GM23338 (cell line): ENCODE results near the gene N4BP2. TPM values are rescaled to one million over a fixed set of nuclear protein-coding genes. Genes with fewer than 3 reads are reported as not detected.

Source experiments
- ATAC-seq: fragments of 200-7000 bp; cut with Tn5 transposase; 3 replicates; pipeline ENCODE4 v1.9.1; 2020
- DNase-seq: peaks from one replicate; pipeline ENCODE4 v3.0.0-alpha.2; 2015; ENCODE audit warnings: low spot score
- H2AFZ ChIP-seq: fragments of 200-600 bp; sonication (generic); 2 replicates; pipeline ENCODE4 v1.8.0; 2016; ENCODE audit warnings: antibody characterized with exemption, mild to moderate bottlenecking, moderate library complexity
- H3F3A ChIP-seq: fragments of 200-600 bp; sonication (generic); replicated peaks from 2 replicates; pipeline ENCODE4 v1.8.0; 2017; ENCODE audit warnings: antibody characterized with exemption, mixed run types, low read depth
- H3K27ac ChIP-seq: fragments of 200-600 bp; sonication (generic); 2 replicates; pipeline ENCODE4 v1.6.1; 2016; ENCODE audit warnings: low read depth
- H3K27me3 ChIP-seq: fragments of 200-600 bp; sonication (generic); 2 replicates; pipeline ENCODE4 v1.8.0; 2016; ENCODE audit warnings: mild to moderate bottlenecking, mixed run types, moderate library complexity; ENCODE audit not compliant: insufficient read depth
- H3K36me3 ChIP-seq: fragments of 200-600 bp; sonication (generic); 2 replicates; pipeline ENCODE4 v1.8.0; 2016; ENCODE audit warnings: mild to moderate bottlenecking; ENCODE audit not compliant: insufficient read depth
- H3K4me1 ChIP-seq: fragments of 200-600 bp; sonication (generic); 2 replicates; pipeline ENCODE4 v1.8.0; 2016; ENCODE audit warnings: mild to moderate bottlenecking, moderate library complexity; ENCODE audit not compliant: insufficient read depth
- H3K4me2 ChIP-seq: fragments of 200-600 bp; sonication (generic); 2 replicates; pipeline ENCODE4 v1.7.1; 2017; ENCODE audit warnings: mixed run types
- H3K4me3 ChIP-seq: fragments of 200-600 bp; sonication (generic); 2 replicates; pipeline ENCODE4 v1.6.1; 2016; ENCODE audit warnings: mixed run types
- H3K79me2 ChIP-seq: fragments of 200-600 bp; sonication (generic); replicated peaks from 2 replicates; pipeline ENCODE4 v1.8.0; 2017; ENCODE audit warnings: mild to moderate bottlenecking; ENCODE audit not compliant: insufficient read depth
- H3K9me2 ChIP-seq: fragments of 200-600 bp; sonication (generic); 2 replicates; pipeline ENCODE4 v1.8.0; 2017; ENCODE audit not compliant: insufficient read depth
- H4K20me1 ChIP-seq: fragments of 200-600 bp; sonication (generic); replicated peaks from 2 replicates; pipeline ENCODE4 v1.8.0; 2017; ENCODE audit warnings: mild to moderate bottlenecking; ENCODE audit not compliant: insufficient read depth
- H3K27ac Mint-ChIP-seq: 2 replicates; pipeline ENCODE4 v1.8.0; 2020; ENCODE audit warnings: inconsistent platforms, mild to moderate bottlenecking, moderate library complexity, mixed read lengths
- H3K27me3 Mint-ChIP-seq: 3 replicates; pipeline ENCODE4 v1.8.0; 2022; ENCODE audit warnings: low read depth, mild to moderate bottlenecking, moderate library complexity, mixed read lengths, inconsistent platforms; ENCODE audit not compliant: insufficient read depth, poor library complexity
- H3K36me3 Mint-ChIP-seq: 3 replicates; pipeline ENCODE4 v1.8.0; 2021; ENCODE audit warnings: low read depth, mild to moderate bottlenecking, inconsistent platforms, moderate library complexity, mixed read lengths
- H3K4me1 Mint-ChIP-seq: 3 replicates; pipeline ENCODE4 v1.8.0; 2020; ENCODE audit warnings: mild to moderate bottlenecking, inconsistent platforms, mixed read lengths
- H3K4me3 Mint-ChIP-seq: 3 replicates; pipeline ENCODE4 v1.8.0; 2021; ENCODE audit warnings: moderate library complexity, mild to moderate bottlenecking, inconsistent platforms, mixed read lengths
- H3K9me3 Mint-ChIP-seq: 3 replicates; pipeline ENCODE4 v1.8.0; 2020; ENCODE audit warnings: moderate library complexity, mild to moderate bottlenecking, inconsistent platforms, mixed read lengths
- CREB1 ChIP-seq: fragments of 250-450 bp; sonication (Bioruptor Pico); IDR thresholded peaks from 2 replicates; pipeline ENCODE4 v1.5.0; 2020; ENCODE audit warnings: low read depth, mild to moderate bottlenecking, moderate library complexity
- EZH2phosphoT487 ChIP-seq: fragments of 200-600 bp; sonication (generic); IDR thresholded peaks from one replicate; pipeline ENCODE4 v1.8.1; 2018; ENCODE audit warnings: antibody characterized with exemption; ENCODE audit not compliant: unreplicated experiment
- JUNB ChIP-seq: IDR thresholded peaks from one replicate; pipeline ENCODE4 v1.6.1; 2016; ENCODE audit warnings: antibody characterized with exemption; ENCODE audit not compliant: unreplicated experiment
- NANOG ChIP-seq: IDR thresholded peaks from 2 replicates; pipeline ENCODE4 v1.6.1; 2016; ENCODE audit warnings: antibody characterized with exemption, borderline replicate concordance
- REST ChIP-seq: IDR thresholded peaks from one replicate; pipeline ENCODE4 v1.6.1; 2018; ENCODE audit warnings: antibody characterized with exemption; ENCODE audit not compliant: unreplicated experiment
- ZNF114 ChIP-seq: fragments of 250-450 bp; sonication (Bioruptor Pico); IDR thresholded peaks from 2 replicates; pipeline ENCODE4 v1.5.0; 2020; ENCODE audit warnings: mild to moderate bottlenecking, moderate library complexity
- polyA plus RNA-seq: library from polyadenylated mRNA; unstranded; fragments of >200 nt; fragmentation: Nextera tagmentation; extraction: Ambion mirVana; gene quantifications from 2 replicates; pipeline ENCODE4 v1.2.1, GENCODE V29; 2016
- total RNA-seq: library from RNA; depleted of rRNA; stranded (reverse); fragments of >200 nt; shearing (Covaris generic); gene quantifications from 2 replicates; pipeline ENCODE4 v1.2.3, GENCODE V29; 2014
- TF ChIP-seq, protein P1 (sequence below): fragments of 250-450 bp; sonication (Bioruptor Pico); IDR thresholded peaks from 2 replicates; pipeline ENCODE4 v1.5.0; 2020; ENCODE audit warnings: mild to moderate bottlenecking, moderate library complexity
- TF ChIP-seq, protein P2 (sequence below), 2 experiments: fragments of 200-600 bp in 1 of 2; sonication (generic) in 1 of 2; conservative IDR thresholded peaks; 2 replicates each; pipeline versions ENCODE4 v1.5.1 to v1.6.1; 2016 to 2017; ENCODE audit warnings: antibody characterized with exemption in 2 of 2, low read depth in 2 of 2, mild to moderate bottlenecking in 2 of 2, moderate library complexity in 1 of 2

N4BP2 gene
- total and polyA plus RNA-seq, 2 experiments from 2014 or later: 25.6 to 46.3 TPM

DNA sequence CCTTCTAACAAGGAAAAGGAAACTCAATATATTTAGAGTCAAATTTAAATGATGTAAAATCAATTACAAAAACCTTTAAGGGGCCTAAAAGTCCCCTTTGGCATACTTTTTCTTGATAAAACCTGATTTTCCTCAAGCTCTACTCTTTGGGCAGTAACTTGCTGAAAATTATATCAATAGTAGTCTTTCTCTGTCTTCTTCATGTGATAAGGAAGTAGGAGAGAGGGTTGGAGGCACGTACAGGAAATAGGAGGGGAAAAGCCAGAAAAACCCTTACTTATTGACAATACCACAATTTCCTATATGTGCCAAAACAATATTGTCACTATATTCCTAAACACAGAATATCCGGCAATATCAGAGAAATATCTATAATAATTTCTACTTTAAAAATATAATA lies 149.8 kb downstream of the N4BP2 start:
- Histone ChIP-seq H3F3A (no peaks in the 10 kb centered on the region), H3K27ac (no peak overlapping the region), H3K4me2 (no peak overlapping the region), H3K27me3 (no peaks in the 10 kb centered on the region), H3K4me1 (no peaks in the 10 kb centered on the region; the same call in 1 of the 2 replicates), H2AFZ (no peak overlapping the region), H3K9me2 (no peaks in the 10 kb centered on the region), H3K36me3 (no peaks in the 10 kb centered on the region), H3K79me2 (no peaks in the 10 kb centered on the region), H4K20me1 (no peaks in the 10 kb centered on the region), H3K4me3 (no peak overlapping the region)
- no peak for TF ChIP-seq NANOG
- TF ChIP-seq, protein P1, sequence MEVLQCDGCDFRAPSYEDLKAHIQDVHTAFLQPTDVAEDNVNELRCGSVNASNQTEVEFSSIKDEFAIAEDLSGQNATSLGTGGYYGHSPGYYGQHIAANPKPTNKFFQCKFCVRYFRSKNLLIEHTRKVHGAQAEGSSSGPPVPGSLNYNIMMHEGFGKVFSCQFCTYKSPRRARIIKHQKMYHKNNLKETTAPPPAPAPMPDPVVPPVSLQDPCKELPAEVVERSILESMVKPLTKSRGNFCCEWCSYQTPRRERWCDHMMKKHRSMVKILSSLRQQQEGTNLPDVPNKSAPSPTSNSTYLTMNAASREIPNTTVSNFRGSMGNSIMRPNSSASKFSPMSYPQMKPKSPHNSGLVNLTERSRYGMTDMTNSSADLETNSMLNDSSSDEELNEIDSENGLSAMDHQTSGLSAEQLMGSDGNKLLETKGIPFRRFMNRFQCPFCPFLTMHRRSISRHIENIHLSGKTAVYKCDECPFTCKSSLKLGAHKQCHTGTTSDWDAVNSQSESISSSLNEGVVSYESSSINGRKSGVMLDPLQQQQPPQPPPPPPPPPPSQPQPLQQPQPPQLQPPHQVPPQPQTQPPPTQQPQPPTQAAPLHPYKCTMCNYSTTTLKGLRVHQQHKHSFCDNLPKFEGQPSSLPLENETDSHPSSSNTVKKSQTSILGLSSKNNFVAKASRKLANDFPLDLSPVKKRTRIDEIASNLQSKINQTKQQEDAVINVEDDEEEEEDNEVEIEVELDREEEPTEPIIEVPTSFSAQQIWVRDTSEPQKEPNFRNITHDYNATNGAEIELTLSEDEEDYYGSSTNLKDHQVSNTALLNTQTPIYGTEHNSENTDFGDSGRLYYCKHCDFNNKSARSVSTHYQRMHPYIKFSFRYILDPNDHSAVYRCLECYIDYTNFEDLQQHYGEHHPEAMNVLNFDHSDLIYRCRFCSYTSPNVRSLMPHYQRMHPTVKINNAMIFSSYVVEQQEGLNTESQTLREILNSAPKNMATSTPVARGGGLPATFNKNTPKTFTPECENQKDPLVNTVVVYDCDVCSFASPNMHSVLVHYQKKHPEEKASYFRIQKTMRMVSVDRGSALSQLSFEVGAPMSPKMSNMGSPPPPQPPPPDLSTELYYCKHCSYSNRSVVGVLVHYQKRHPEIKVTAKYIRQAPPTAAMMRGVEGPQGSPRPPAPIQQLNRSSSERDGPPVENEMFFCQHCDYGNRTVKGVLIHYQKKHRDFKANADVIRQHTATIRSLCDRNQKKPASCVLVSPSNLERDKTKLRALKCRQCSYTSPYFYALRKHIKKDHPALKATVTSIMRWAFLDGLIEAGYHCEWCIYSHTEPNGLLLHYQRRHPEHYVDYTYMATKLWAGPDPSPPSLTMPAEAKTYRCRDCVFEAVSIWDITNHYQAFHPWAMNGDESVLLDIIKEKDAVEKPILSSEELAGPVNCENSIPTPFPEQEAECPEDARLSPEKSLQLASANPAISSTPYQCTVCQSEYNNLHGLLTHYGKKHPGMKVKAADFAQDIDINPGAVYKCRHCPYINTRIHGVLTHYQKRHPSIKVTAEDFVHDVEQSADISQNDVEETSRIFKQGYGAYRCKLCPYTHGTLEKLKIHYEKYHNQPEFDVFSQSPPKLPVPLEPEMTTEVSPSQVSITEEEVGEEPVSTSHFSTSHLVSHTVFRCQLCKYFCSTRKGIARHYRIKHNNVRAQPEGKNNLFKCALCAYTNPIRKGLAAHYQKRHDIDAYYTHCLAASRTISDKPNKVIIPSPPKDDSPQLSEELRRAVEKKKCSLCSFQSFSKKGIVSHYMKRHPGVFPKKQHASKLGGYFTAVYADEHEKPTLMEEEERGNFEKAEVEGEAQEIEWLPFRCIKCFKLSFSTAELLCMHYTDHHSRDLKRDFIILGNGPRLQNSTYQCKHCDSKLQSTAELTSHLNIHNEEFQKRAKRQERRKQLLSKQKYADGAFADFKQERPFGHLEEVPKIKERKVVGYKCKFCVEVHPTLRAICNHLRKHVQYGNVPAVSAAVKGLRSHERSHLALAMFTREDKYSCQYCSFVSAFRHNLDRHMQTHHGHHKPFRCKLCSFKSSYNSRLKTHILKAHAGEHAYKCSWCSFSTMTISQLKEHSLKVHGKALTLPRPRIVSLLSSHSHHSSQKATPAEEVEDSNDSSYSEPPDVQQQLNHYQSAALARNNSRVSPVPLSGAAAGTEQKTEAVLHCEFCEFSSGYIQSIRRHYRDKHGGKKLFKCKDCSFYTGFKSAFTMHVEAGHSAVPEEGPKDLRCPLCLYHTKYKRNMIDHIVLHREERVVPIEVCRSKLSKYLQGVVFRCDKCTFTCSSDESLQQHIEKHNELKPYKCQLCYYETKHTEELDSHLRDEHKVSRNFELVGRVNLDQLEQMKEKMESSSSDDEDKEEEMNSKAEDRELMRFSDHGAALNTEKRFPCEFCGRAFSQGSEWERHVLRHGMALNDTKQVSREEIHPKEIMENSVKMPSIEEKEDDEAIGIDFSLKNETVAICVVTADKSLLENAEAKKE: no peak
- no peak for TF ChIP-seq EZH2phosphoT487
- TF ChIP-seq, protein P2, sequence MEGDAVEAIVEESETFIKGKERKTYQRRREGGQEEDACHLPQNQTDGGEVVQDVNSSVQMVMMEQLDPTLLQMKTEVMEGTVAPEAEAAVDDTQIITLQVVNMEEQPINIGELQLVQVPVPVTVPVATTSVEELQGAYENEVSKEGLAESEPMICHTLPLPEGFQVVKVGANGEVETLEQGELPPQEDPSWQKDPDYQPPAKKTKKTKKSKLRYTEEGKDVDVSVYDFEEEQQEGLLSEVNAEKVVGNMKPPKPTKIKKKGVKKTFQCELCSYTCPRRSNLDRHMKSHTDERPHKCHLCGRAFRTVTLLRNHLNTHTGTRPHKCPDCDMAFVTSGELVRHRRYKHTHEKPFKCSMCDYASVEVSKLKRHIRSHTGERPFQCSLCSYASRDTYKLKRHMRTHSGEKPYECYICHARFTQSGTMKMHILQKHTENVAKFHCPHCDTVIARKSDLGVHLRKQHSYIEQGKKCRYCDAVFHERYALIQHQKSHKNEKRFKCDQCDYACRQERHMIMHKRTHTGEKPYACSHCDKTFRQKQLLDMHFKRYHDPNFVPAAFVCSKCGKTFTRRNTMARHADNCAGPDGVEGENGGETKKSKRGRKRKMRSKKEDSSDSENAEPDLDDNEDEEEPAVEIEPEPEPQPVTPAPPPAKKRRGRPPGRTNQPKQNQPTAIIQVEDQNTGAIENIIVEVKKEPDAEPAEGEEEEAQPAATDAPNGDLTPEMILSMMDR (conservative IDR thresholded peaks at IDR 0.05; ENCODE audit: low read depth in 2 of 2): no peak
- TF ChIP-seq REST: no peak
- TF ChIP-seq JUNB: no peak
- TF ChIP-seq ZNF114: no peak
- TF ChIP-seq CREB1: no peak
- no peaks in the 10 kb centered on the region for H3K36me3 Mint-ChIP-seq
- no peak overlapping the region for H3K4me3 Mint-ChIP-seq
- peaks cover 2% of the 10 kb centered on the region for H3K27me3 Mint-ChIP-seq
- H3K9me3 Mint-ChIP-seq: no peaks in the 10 kb centered on the region
- ATAC-seq: no peak
- DNase-seq: no peak
- peaks cover 14% of the 10 kb centered on the region for H3K4me1 Mint-ChIP-seq
- H3K27ac Mint-ChIP-seq: peak overlapping the region; percentile 5; the same call in 1 of the 2 replicates
